ENCODE results near the gene FLYWCH1. TPM values are rescaled to one million over a fixed set of nuclear protein-coding genes. Genes with fewer than 3 reads are reported as not detected.

FLYWCH1 gene
- total RNA-seq, 4 donors from 2014 or later = 31.3 to 49.8 (median 41.5) TPM

- TF ChIP-seq POLR2A (IDR thresholded peaks at IDR 0.05) = no peak
- TF ChIP-seq CTCF (IDR thresholded peaks at IDR 0.05) = no peak
- no peaks in the 10 kb centered on the region for H3K9me3 ChIP-seq
- H3K4me3 ChIP-seq (replicated peaks in 1 of 3) = no peak overlapping the region
- DNase-seq = no peak
- H3K27ac ChIP-seq = no peak overlapping the region
- H3K27me3 ChIP-seq = no peaks in the 10 kb centered on the region
- H3K4me1 ChIP-seq = peaks cover 6 to 26% of the 10 kb centered on the region in 2 donors
- intact Hi-C loops (cut with DNase I) = no loop called here
- WGBS, 2 donors = 65 to 67% methylated on average over 5 of the region's 5 CpGs
- peaks cover 5 to 7% of the 10 kb centered on the region in 2 donors for H3K36me3 ChIP-seq
Observed at GRCh38 chr16:2910441-2910969, 1.2 kb upstream of the FLYWCH1 start.

GRCh38 chr16:2912330-2913199 lies 834 bp downstream of the FLYWCH1 start:
- H3K27ac ChIP-seq = peak overlapping the region; percentile 63 to 89 (median 83)
- no peaks in the 10 kb centered on the region for H3K9me3 ChIP-seq
- peak; percentile 25 to 28 for DNase-seq
- intact Hi-C loops (cut with DNase I) = no loop called here
- 7 to 14% methylated on average over 19 to 35 of the region's 39 CpGs for WGBS, 2 donors
- H3K4me3 ChIP-seq (replicated peaks in 1 of 3) = peak overlapping the region; percentile 59 to 92 (median 84)
- H3K27me3 ChIP-seq = no peaks in the 10 kb centered on the region
- peaks cover 5 to 7% of the 10 kb centered on the region in 2 donors for H3K36me3 ChIP-seq
- H3K4me1 ChIP-seq = peaks cover 6 to 21% of the 10 kb centered on the region in 2 donors
- TF ChIP-seq POLR2A (IDR thresholded peaks at IDR 0.05) = peak; percentile 17 to 23
- TF ChIP-seq CTCF (IDR thresholded peaks at IDR 0.05) = no peak

- intact Hi-C loops (cut with DNase I) = no loop called here
- Histone ChIP-seq H3K9me3 (no peaks in the 10 kb centered on the region), H3K36me3 (peaks cover 5 to 7% of the 10 kb centered on the region in 2 donors), H3K27ac (no peak overlapping the region), H3K27me3 (no peaks in the 10 kb centered on the region), H3K4me3 (replicated peaks in 1 of 3) (no peak overlapping the region), H3K4me1 (peaks cover 6 to 21% of the 10 kb centered on the region in 2 donors)
- no peak for DNase-seq
- TF ChIP-seq CTCF (IDR thresholded peaks at IDR 0.05) = no peak
- TF ChIP-seq POLR2A (IDR thresholded peaks at IDR 0.05) = no peak
- WGBS, 2 donors = 86 to 93% methylated on average over 7 of the region's 7 CpGs
Observed at GRCh38 chr16:2913603-2914002, 1.9 kb downstream of the FLYWCH1 start.

GRCh38 chr16:2914233-2914632 lies 2.5 kb downstream of the FLYWCH1 start:
- H3K27ac ChIP-seq = no peak overlapping the region
- peaks cover 5 to 7% of the 10 kb centered on the region in 2 donors for H3K36me3 ChIP-seq
- 90 to 96% methylated on average over 12 of the region's 12 CpGs for WGBS, 2 donors
- H3K4me3 ChIP-seq (replicated peaks in 1 of 3) = no peak overlapping the region
- no peaks in the 10 kb centered on the region for H3K9me3 ChIP-seq
- peaks cover 6 to 21% of the 10 kb centered on the region in 2 donors for H3K4me1 ChIP-seq
- DNase-seq = no peak
- intact Hi-C loops (cut with DNase I) = no loop called here
- no peak for TF ChIP-seq POLR2A (IDR thresholded peaks at IDR 0.05)
- TF ChIP-seq CTCF (IDR thresholded peaks at IDR 0.05) = no peak
- H3K27me3 ChIP-seq = no peaks in the 10 kb centered on the region
